PFSK-1 (cell line): ENCODE results near the gene TCP11.

Experiments used
- FOXP2 ChIP-seq: optimal IDR thresholded peaks from 2 replicates; pipeline ENCODE3; 2011; ENCODE audit warnings: borderline replicate concordance, control low read depth, inconsistent platforms; ENCODE audit not compliant: insufficient read depth; ENCODE audit errors: extremely low read length, extremely low read depth
- POLR2AphosphoS5 ChIP-seq: IDR thresholded peaks from 2 replicates; pipeline ENCODE4 v1.6.1; 2012; ENCODE audit warnings: low read depth, mild to moderate bottlenecking, control low read depth, low read length, moderate library complexity
- SIN3A ChIP-seq: IDR thresholded peaks from 2 replicates; pipeline ENCODE4 v1.6.1; 2012; ENCODE audit warnings: mild to moderate bottlenecking, low read length, moderate library complexity, borderline replicate concordance; ENCODE audit not compliant: insufficient read depth
- TAF1 ChIP-seq: IDR thresholded peaks from 2 replicates; pipeline ENCODE4 v1.6.1; 2012; ENCODE audit warnings: low read length, control low read depth, borderline replicate concordance; ENCODE audit not compliant: insufficient read depth
- TF ChIP-seq, protein P1 (sequence below), 2 experiments: IDR thresholded peaks; 2 replicates each; pipeline versions ENCODE4 v1.6.1 to v1.8.0; 2011 to 2012; ENCODE audit warnings: low read depth in 2 of 2, low read length in 2 of 2, control low read depth in 1 of 2, inconsistent platforms in 1 of 2, mild to moderate bottlenecking in 1 of 2, moderate library complexity in 1 of 2; ENCODE audit not compliant: insufficient read depth in 1 of 2

DNA sequence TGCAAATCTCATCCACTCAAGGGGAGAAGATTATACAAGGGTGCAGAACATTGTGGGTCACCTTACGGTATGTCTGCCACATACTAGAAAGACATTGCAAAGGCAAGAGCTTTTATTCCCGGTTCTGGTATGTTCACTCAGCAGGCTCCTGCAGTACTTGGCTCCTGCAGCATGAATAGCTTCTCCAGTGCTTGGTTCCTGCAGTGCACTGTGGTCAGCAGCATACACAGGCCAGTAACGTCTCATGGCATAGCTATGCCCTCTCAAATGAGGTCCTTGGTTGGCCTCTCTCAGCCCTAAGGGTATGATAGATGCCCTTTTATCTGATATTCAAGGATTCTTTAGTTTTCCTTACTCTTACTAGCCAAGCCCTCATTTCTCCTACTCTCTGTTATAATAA lies 12.6 kb downstream of the TCP11 start:
- TF ChIP-seq, protein P1, sequence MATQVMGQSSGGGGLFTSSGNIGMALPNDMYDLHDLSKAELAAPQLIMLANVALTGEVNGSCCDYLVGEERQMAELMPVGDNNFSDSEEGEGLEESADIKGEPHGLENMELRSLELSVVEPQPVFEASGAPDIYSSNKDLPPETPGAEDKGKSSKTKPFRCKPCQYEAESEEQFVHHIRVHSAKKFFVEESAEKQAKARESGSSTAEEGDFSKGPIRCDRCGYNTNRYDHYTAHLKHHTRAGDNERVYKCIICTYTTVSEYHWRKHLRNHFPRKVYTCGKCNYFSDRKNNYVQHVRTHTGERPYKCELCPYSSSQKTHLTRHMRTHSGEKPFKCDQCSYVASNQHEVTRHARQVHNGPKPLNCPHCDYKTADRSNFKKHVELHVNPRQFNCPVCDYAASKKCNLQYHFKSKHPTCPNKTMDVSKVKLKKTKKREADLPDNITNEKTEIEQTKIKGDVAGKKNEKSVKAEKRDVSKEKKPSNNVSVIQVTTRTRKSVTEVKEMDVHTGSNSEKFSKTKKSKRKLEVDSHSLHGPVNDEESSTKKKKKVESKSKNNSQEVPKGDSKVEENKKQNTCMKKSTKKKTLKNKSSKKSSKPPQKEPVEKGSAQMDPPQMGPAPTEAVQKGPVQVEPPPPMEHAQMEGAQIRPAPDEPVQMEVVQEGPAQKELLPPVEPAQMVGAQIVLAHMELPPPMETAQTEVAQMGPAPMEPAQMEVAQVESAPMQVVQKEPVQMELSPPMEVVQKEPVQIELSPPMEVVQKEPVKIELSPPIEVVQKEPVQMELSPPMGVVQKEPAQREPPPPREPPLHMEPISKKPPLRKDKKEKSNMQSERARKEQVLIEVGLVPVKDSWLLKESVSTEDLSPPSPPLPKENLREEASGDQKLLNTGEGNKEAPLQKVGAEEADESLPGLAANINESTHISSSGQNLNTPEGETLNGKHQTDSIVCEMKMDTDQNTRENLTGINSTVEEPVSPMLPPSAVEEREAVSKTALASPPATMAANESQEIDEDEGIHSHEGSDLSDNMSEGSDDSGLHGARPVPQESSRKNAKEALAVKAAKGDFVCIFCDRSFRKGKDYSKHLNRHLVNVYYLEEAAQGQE (IDR thresholded peaks at IDR 0.05; ENCODE audit: insufficient read depth in 1 of 2, low read depth in 2 of 2, low read length in 2 of 2), result no peak
- no peak for TF ChIP-seq POLR2AphosphoS5
- no peak for TF ChIP-seq SIN3A
- no peak for TF ChIP-seq TAF1
- no peak for TF ChIP-seq FOXP2
